H9 (cell line): ENCODE results near the gene CAMTA1. TPM values are rescaled to one million over a fixed set of nuclear protein-coding genes. Genes with fewer than 3 reads are reported as not detected.

Experiments used
- DNase-seq: peaks from one replicate; pipeline ENCODE4 v3.0.0-alpha.2; 2017
- H2AFZ ChIP-seq: one replicate; pipeline ENCODE4 v1.6.1; 2013; ENCODE audit warnings: mild to moderate bottlenecking, low read length, control low read depth, moderate library complexity
- H2AK5ac ChIP-seq: 2 replicates; pipeline ENCODE4 v1.6.1; 2013; ENCODE audit warnings: low read length, control low read depth, mixed read lengths; ENCODE audit not compliant: insufficient read length
- H2BK120ac ChIP-seq: one replicate; pipeline ENCODE4 v1.6.1; 2013; ENCODE audit warnings: low read depth, mild to moderate bottlenecking, low read length, control low read depth, inconsistent platforms; ENCODE audit not compliant: poor library complexity, severe bottlenecking
- H2BK12ac ChIP-seq: 2 replicates; pipeline ENCODE4 v1.6.1; 2013; ENCODE audit warnings: low read length, control low read depth, mixed read lengths, low read depth; ENCODE audit not compliant: insufficient read length
- H2BK15ac ChIP-seq: 2 replicates; pipeline ENCODE4 v1.6.1; 2013; ENCODE audit warnings: low read depth, low read length, control low read depth
- H2BK20ac ChIP-seq: one replicate; pipeline ENCODE4 v1.6.1; 2013; ENCODE audit warnings: low read depth, mild to moderate bottlenecking, low read length, control low read depth, inconsistent platforms; ENCODE audit not compliant: poor library complexity, severe bottlenecking
- H2BK5ac ChIP-seq: 2 replicates; pipeline ENCODE4 v1.6.1; 2013; ENCODE audit warnings: low read length, control low read depth, mixed read lengths; ENCODE audit not compliant: insufficient read length
- H3K14ac ChIP-seq: 2 replicates; pipeline ENCODE4 v1.6.1; 2013; ENCODE audit warnings: low read length, control low read depth; ENCODE audit not compliant: insufficient read depth
- H3K18ac ChIP-seq: 2 replicates; pipeline ENCODE4 v1.6.1; 2013; ENCODE audit warnings: low read depth, mild to moderate bottlenecking, mixed read lengths, low read length, control low read depth; ENCODE audit not compliant: insufficient read length
- H3K23ac ChIP-seq: 2 replicates; pipeline ENCODE4 v1.6.1; 2013; ENCODE audit warnings: low read length, control low read depth, mixed read lengths, low read depth; ENCODE audit not compliant: insufficient read length
- H3K23me2 ChIP-seq: 2 replicates; pipeline ENCODE4 v1.6.1; 2013; ENCODE audit warnings: low read depth, mild to moderate bottlenecking, mixed read lengths, low read length, control low read depth; ENCODE audit not compliant: insufficient read length, poor library complexity, severe bottlenecking
- H3K27ac ChIP-seq: 2 replicates; pipeline ENCODE4 v1.5.1; 2013; ENCODE audit warnings: low read length, control low read depth, mixed read lengths, low read depth; ENCODE audit not compliant: insufficient read length
- H3K27me3 ChIP-seq: 2 replicates; pipeline ENCODE4 v1.6.1; 2013; ENCODE audit warnings: low read length, control low read depth, inconsistent platforms; ENCODE audit not compliant: insufficient read depth
- H3K4ac ChIP-seq: 2 replicates; pipeline ENCODE4 v1.6.1; 2013; ENCODE audit warnings: low read depth, mild to moderate bottlenecking, control low read depth, inconsistent platforms, low read length, moderate library complexity
- H3K4me1 ChIP-seq: 2 replicates; pipeline ENCODE4 v1.6.1; 2013; ENCODE audit warnings: low read length, control low read depth, inconsistent platforms; ENCODE audit not compliant: insufficient read depth
- H3K4me2 ChIP-seq: 2 replicates; pipeline ENCODE4 v1.6.1; 2013; ENCODE audit warnings: low read length, control low read depth, mixed read lengths; ENCODE audit not compliant: insufficient read length, insufficient read depth
- H3K56ac ChIP-seq: 2 replicates; pipeline ENCODE4 v1.6.1; 2013; ENCODE audit warnings: low read depth, mild to moderate bottlenecking, mixed read lengths, low read length, control low read depth; ENCODE audit not compliant: insufficient read length
- H3K79me1 ChIP-seq: 2 replicates; pipeline ENCODE4 v1.6.1; 2013; ENCODE audit warnings: low read depth, mild to moderate bottlenecking, moderate library complexity, low read length, control low read depth, inconsistent platforms; ENCODE audit not compliant: insufficient read depth, poor library complexity, severe bottlenecking
- H3K79me2 ChIP-seq: 2 replicates; pipeline ENCODE4 v1.6.1; 2013; ENCODE audit warnings: low read length, control low read depth, inconsistent platforms; ENCODE audit not compliant: insufficient read depth
- H3K9ac ChIP-seq: 2 replicates; pipeline ENCODE4 v1.6.1; 2013; ENCODE audit warnings: low read length, control low read depth, mixed read lengths; ENCODE audit not compliant: insufficient read length; ENCODE audit errors: extremely low read depth
- H3K9me3 ChIP-seq: one replicate; pipeline ENCODE4 v1.6.1; 2013; ENCODE audit warnings: low read depth, low read length, inconsistent platforms; ENCODE audit not compliant: control insufficient read depth
- H3T11ph ChIP-seq: one replicate; pipeline ENCODE4 v1.6.1; 2013; ENCODE audit warnings: mild to moderate bottlenecking, low read length, control low read depth, inconsistent platforms
- H4K20me1 ChIP-seq: one replicate; pipeline ENCODE4 v1.6.1; 2013; ENCODE audit not compliant: control insufficient read depth, insufficient read length, insufficient read depth
- H4K5ac ChIP-seq: 2 replicates; pipeline ENCODE4 v1.6.1; 2013; ENCODE audit warnings: low read depth, mild to moderate bottlenecking, mixed read lengths, low read length, control low read depth; ENCODE audit not compliant: insufficient read length
- H4K8ac ChIP-seq: replicated peaks from 2 replicates; pipeline ENCODE4 v1.6.1; 2013; ENCODE audit warnings: low read length, control low read depth, mixed read lengths, low read depth; ENCODE audit not compliant: insufficient read length
- H4K91ac ChIP-seq: 2 replicates; pipeline ENCODE4 v1.6.1; 2013; ENCODE audit warnings: low read depth, mild to moderate bottlenecking, moderate library complexity, mixed read lengths, low read length, control low read depth; ENCODE audit not compliant: insufficient read length
- H3K27ac Mint-ChIP-seq, 3 experiments: 2 replicates in 2 of 3; 3 replicates in 1 of 3; pipeline ENCODE4 v1.8.0; 2020 to 2021; ENCODE audit warnings: mixed read lengths in 3 of 3, mild to moderate bottlenecking in 1 of 3, moderate library complexity in 1 of 3
- H3K27me3 Mint-ChIP-seq: 2 replicates; pipeline ENCODE4 v1.8.0; 2021; ENCODE audit warnings: low read depth, mild to moderate bottlenecking, moderate library complexity, mixed read lengths
- H3K36me3 Mint-ChIP-seq, 3 experiments: 2 replicates in 2 of 3; 3 replicates in 1 of 3; pipeline ENCODE4 v1.8.0; 2020 to 2021; ENCODE audit warnings: low read depth in 3 of 3, mixed read lengths in 3 of 3; ENCODE audit not compliant: insufficient read depth in 1 of 3
- H3K4me1 Mint-ChIP-seq, 2 experiments: 2 replicates each; pipeline ENCODE4 v1.8.0; 2020; ENCODE audit warnings: mixed read lengths in 2 of 2
- H3K4me3 Mint-ChIP-seq, 2 experiments: 2 replicates in 1 of 2; 3 replicates in 1 of 2; pipeline ENCODE4 v1.8.0; 2020 to 2021; ENCODE audit warnings: mild to moderate bottlenecking in 2 of 2, mixed read lengths in 2 of 2, moderate library complexity in 1 of 2
- H3K9me3 Mint-ChIP-seq, 2 experiments: 2 replicates in 1 of 2; 3 replicates in 1 of 2; pipeline ENCODE4 v1.8.0; 2020; ENCODE audit warnings: mild to moderate bottlenecking in 2 of 2, mixed read lengths in 2 of 2, moderate library complexity in 1 of 2
- WGBS: extraction: QIAGEN DNeasy Blood & Tissue Kit; methylation state at CpG from one replicate; pipeline ENCODE4 v1.1.7; 2013; ENCODE audit warnings: missing lambda C conversion rate, low lambda C conversion rate, mixed read lengths; ENCODE audit not compliant: insufficient read length; ENCODE audit errors: extremely low coverage; 5-methylcytosine and 5-hydroxymethylcytosine counted together
- total RNA-seq: library from RNA; stranded (reverse); gene quantifications from 2 replicates; pipeline ENCODE4 v1.2.1, GENCODE V29; 2021
- TF ChIP-seq, protein P1 (sequence below): fragments of 200-600 bp; sonication (generic); conservative IDR thresholded peaks from 3 replicates; pipeline ENCODE4 v1.8.0; 2021; ENCODE audit warnings: antibody characterized with exemption, mild to moderate bottlenecking

CAMTA1 gene
- total RNA-seq, 1 experiment from 2014 or later = 115 TPM

DNA sequence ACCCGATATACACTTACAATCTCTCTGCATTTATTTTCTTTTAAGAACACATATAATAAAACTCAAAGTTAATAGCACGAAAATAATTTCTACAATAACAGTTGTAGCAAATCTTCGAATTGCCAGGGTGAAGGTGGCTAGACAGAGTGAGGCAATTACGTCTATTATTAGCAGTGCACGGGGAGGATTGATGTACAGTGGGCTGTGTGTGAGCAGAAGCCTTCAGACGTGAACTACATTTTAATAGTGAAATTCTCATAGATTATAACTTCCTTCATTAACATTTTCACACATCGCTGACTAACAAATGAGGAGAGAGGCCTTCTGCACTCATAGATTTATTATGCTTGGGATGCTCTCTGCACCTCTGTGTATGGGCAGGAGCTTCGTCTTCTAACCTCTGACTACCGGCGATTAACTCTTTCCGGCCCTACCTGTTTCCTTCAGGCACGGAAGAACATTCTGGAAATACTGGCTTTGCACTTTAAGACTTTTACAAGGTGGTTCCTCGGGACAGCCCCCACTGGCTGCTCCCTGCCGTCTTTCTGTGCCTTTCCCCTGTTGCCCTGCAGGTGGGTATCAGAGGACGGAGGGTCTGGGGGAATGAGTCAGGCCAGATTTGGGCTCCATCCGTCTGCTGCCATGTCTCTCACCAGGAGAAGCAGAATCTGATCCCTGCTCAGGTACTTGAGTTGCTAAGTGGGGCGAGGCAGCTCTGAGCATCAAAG is 200.5 kb downstream of the CAMTA1 start:
- no peak overlapping the region for H3K4me2 ChIP-seq
- no peak overlapping the region for H2BK15ac ChIP-seq
- H3K27ac Mint-ChIP-seq = peak overlapping the region in 1 of 3 experiments; percentile 7; a peak in 1 of 7 replicates
- peaks cover 2 to 6% of the 10 kb centered on the region in 2 experiments; a peak in 4 of 5 replicates for H3K9me3 Mint-ChIP-seq
- no peak overlapping the region for H3K4ac ChIP-seq
- H3K23me2 ChIP-seq = no peaks in the 10 kb centered on the region
- H4K5ac ChIP-seq = no peak overlapping the region
- no peak overlapping the region for H3K9ac ChIP-seq
- H3K36me3 Mint-ChIP-seq = peaks cover 0 to 2% (median 0%) of the 10 kb centered on the region in 3 experiments; a peak in 3 of 7 replicates
- H2BK20ac ChIP-seq = no peak overlapping the region
- H3K4me1 Mint-ChIP-seq = peaks cover 35 to 47% of the 10 kb centered on the region in 2 experiments
- peaks cover 3% of the 10 kb centered on the region; the same call in 1 of the 2 replicates for H3K4me1 ChIP-seq
- H2BK120ac ChIP-seq = no peak overlapping the region
- H3K23ac ChIP-seq = no peak overlapping the region
- H4K20me1 ChIP-seq = no peaks in the 10 kb centered on the region
- no peak overlapping the region for H3K56ac ChIP-seq
- H4K8ac ChIP-seq = no peak overlapping the region
- no peak overlapping the region for H3K4me3 Mint-ChIP-seq
- no peak overlapping the region for H3K18ac ChIP-seq
- no peak overlapping the region for H4K91ac ChIP-seq
- H3K9me3 ChIP-seq = no peaks in the 10 kb centered on the region
- TF ChIP-seq, protein P1, sequence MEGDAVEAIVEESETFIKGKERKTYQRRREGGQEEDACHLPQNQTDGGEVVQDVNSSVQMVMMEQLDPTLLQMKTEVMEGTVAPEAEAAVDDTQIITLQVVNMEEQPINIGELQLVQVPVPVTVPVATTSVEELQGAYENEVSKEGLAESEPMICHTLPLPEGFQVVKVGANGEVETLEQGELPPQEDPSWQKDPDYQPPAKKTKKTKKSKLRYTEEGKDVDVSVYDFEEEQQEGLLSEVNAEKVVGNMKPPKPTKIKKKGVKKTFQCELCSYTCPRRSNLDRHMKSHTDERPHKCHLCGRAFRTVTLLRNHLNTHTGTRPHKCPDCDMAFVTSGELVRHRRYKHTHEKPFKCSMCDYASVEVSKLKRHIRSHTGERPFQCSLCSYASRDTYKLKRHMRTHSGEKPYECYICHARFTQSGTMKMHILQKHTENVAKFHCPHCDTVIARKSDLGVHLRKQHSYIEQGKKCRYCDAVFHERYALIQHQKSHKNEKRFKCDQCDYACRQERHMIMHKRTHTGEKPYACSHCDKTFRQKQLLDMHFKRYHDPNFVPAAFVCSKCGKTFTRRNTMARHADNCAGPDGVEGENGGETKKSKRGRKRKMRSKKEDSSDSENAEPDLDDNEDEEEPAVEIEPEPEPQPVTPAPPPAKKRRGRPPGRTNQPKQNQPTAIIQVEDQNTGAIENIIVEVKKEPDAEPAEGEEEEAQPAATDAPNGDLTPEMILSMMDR = no peak
- H2AK5ac ChIP-seq = no peak overlapping the region
- no peaks in the 10 kb centered on the region for H3K79me1 ChIP-seq
- no peak overlapping the region for H2AFZ ChIP-seq
- H3K79me2 ChIP-seq = no peaks in the 10 kb centered on the region
- H3K27me3 ChIP-seq = no peaks in the 10 kb centered on the region
- no peak overlapping the region for H2BK5ac ChIP-seq
- H3K27me3 Mint-ChIP-seq = no peaks in the 10 kb centered on the region; the same call in 1 of the 2 replicates
- WGBS = no CpG with 5 or more reads among the region's 17 CpGs
- no peak overlapping the region for H2BK12ac ChIP-seq
- no peak overlapping the region for H3K27ac ChIP-seq
- H3K14ac ChIP-seq = no peak overlapping the region
- no peak for DNase-seq
- H3T11ph ChIP-seq = no peak overlapping the region
